GM18505 (cell line): ENCODE results near the gene MED4.

Experiments used
- ATAC-seq: cut with Tn5 transposase; IDR thresholded peaks from one replicate; pipeline ENCODE4 v1.9.1; 2021; ENCODE audit not compliant: unreplicated experiment
- POLR2A ChIP-seq: IDR thresholded peaks from 4 replicates; pipeline ENCODE4 v1.6.1; 2011; ENCODE audit warnings: borderline replicate concordance; ENCODE audit not compliant: insufficient read depth, insufficient read length; ENCODE audit errors: extremely low read depth

Gene MED4, protein sequence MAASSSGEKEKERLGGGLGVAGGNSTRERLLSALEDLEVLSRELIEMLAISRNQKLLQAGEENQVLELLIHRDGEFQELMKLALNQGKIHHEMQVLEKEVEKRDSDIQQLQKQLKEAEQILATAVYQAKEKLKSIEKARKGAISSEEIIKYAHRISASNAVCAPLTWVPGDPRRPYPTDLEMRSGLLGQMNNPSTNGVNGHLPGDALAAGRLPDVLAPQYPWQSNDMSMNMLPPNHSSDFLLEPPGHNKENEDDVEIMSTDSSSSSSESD

DNA sequence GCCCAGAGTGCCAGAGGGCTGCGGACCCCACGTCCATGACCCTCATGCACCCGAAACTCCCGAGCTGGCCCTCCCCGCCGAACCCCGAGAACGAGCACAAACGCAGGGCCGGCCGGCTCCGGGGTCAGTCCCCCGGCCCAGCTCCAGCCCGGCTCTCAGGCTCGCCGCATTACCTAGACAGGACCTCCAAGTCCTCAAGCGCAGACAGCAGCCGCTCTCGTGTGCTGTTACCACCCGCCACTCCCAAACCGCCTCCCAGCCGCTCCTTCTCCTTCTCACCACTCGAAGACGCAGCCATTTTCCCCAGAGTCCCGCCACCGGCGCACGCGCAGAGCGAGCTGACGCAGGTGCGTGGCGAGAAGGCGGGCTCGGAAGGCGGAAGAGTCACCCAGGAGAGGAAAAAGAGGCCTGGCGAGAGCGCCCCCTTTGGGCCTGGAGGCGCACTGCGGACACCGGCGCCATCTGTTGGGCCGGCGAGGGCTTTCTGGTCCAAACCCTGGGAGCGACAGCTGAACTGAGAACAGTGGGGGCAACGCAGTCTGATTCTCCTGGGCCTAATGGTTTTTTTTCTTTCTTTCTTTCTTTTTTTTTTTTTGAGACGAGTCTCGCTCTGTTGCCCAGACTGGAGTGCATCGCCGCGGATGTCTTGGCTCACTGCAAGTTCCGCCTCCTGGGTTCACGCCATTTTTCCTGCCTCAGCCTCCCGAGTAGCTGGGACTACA is at the start of gene MED4:
Gene MED4, minus strand, starts transcription at position 324 of the 722 bp plus-strand sequence. Its CDS starts 26 bp downstream, at position 298.
- peak; percentile 95 for TF ChIP-seq POLR2A
- ATAC-seq: peak; percentile 93

DNA sequence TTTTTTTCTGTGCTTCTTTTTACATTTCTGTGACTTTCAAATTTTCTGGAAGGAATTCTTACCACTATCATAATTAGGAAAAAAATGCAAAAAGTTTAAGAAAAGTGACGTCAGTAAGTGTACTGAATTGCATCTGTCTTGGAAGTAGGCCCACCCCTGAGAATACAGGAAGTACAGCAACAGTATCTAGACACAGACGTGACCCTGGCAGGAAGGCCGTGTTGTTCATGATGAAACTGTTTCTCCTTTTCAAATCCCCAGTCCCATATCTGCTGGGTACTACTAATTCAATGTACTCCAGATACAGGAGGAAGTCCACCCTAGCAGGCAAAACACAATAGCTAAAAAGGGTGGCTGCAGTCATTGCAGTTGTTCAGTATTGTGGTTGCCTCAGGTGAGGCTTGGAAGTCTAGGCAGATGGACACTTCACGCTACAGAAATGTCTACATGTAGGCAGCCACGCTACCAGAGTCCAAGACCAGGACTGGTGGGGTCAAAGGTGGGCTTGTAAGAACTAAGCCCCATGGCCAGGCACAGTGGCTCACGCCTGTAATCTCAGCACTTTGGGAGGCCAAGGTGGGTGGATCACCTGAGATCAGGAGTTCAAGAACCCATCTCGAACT is 49.6 kb upstream of the MED4 start:
- ATAC-seq: no peak

DNA sequence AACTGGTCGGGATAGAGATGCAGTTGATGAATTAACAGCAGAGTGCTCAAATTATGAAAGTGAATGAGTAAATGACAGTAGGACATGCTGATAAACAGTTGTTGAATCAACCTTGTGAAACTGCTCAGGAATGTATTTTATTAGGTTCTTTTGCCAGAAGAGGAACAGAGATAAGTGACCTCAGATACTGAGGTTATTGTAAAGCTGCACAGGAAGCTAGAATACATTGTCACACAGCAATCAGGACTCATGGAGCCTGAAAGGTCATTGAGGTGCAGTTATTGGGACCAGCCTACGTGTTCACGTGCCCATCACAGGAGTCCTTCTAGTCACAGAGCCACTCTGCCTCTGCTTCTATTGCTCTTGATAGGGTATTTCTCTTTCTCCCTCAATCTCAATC is 47.5 kb upstream of the MED4 start:
- ATAC-seq: peak; percentile 78
- TF ChIP-seq POLR2A: no peak

More for the DNA sequence above, 49.6 kb upstream of the MED4 start:
- no peak for TF ChIP-seq POLR2A

DNA sequence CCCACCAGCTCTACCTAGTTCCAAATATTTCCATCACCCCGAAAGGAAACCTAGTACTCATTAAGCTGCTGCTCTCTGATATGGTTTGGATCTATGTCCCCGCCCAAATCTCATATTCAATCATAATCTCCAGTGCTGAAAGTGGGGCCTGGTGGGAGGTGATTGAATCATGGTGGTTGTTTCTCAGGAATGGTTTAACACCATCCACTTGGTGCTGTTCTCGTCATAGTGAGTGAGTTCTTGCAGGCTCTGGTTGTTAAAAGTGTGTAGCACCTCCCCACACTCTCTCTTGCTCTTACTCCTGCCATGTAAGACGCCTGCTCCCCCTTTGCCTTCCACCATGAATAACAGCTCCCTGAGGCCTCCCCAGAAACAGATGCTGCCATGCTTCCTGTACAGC is 43.4 kb upstream of the MED4 start:
- TF ChIP-seq POLR2A: no peak
- no peak for ATAC-seq

- no peak for TF ChIP-seq POLR2A
- no peak for ATAC-seq
Observed at GRCh38 chr13:48132961-48133360, 38.1 kb upstream of the MED4 start.

DNA sequence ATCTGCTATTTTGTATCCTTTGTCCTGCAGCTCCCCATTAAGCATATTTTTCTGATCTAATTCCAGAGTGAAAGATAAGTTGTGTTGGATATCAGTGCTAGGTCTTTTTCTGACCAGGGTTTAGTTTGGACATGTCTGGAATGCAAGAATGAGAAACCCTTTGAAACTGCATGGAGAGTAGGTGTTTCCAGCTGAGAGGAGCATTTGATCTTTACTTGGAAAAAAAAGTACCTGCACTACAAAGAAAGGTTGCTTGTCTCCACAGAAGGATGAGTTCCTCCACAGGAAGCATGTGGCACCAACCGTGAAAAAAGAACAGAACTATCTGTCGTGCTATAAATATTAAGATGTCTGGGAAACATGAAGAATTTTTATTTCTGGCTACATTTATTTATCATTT is 36.6 kb upstream of the MED4 start:
- no peak for ATAC-seq
- no peak for TF ChIP-seq POLR2A

- ATAC-seq: peak; percentile 53
Observed at GRCh38 chr13:48126944-48127830, 32.3 kb upstream of the MED4 start.

GRCh38 chr13:48125794-48126228 is 30.9 kb upstream of the MED4 start:
- no peak for ATAC-seq
- TF ChIP-seq POLR2A: no peak

More at GRCh38 chr13:48126944-48127830, 32.3 kb upstream of the MED4 start:
- TF ChIP-seq POLR2A: no peak

DNA sequence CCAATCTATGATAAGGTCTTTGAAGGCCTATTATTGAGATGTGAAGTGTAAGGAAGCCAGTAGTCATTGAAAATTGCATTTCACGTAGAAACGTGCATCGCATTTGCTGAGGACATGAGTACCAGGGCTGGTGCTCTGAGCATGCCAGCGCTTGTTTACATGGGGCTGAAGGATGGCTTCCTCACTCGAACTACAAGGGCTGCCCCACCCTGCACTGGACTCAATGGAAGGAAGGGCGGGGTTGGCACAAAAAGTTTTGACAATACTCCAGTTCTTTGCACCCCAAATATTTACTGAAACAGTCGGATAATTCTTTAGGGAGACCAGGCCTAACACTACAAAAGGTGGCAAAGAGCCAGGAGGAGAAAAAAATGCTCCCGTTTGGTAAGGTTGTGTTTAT is 28.9 kb upstream of the MED4 start:
- no peak for TF ChIP-seq POLR2A
- no peak for ATAC-seq

- no peak for TF ChIP-seq POLR2A
- no peak for ATAC-seq
Observed at GRCh38 chr13:48121733-48122132, 26.8 kb upstream of the MED4 start.

GRCh38 chr13:48120241-48120640 is 25.3 kb upstream of the MED4 start:
- no peak for TF ChIP-seq POLR2A
- ATAC-seq: no peak

DNA sequence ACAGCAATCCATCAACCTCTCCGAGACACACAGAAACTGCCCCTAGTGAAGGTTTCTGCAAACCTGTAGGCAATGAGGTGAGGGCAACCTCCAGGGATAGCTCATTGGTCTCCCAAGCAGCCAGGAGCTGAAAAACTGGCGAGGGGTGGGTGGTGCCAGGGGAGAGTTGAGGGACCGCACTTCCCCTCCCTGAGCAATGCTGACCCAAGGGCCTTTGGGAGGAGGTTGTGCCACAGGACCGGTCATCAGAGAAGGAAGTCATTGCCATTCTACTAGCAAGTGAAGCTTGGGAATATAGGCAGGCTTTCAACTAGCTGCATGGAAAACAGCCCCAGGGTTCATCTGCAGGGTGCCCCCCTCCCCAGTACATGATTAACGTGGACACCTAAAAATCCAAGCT is 23.1 kb upstream of the MED4 start:
- ATAC-seq: no peak
- TF ChIP-seq POLR2A: no peak

DNA sequence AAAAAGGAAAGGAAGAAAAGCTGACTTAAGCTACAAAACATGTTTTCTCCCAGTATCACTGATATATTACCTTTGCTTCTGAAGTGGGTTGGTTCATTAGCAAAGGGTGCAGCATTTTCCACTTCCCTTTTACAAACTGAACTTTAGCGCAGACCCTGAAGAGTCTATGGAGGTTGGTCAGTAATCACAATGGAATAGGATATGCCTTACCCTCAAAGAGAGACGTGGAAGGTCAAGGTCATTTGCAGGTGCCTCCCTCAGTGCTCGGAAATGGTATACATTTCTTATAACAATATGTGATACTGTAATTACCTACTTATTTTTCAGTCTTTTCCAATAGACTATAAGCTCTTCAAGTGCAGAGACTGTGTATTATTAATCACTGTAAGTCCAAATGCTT is 21.9 kb upstream of the MED4 start:
- ATAC-seq: no peak
- no peak for TF ChIP-seq POLR2A

- no peak for ATAC-seq
- TF ChIP-seq POLR2A: no peak
Observed at GRCh38 chr13:48113756-48114130, 18.8 kb upstream of the MED4 start.
